ENCODE results near the gene CSH2.
"Not testable (repeated sequence)": the region's sequence is repeated elsewhere in the genome, so short reads cannot be mapped to it uniquely, and the experiment has no call there.

DNA sequence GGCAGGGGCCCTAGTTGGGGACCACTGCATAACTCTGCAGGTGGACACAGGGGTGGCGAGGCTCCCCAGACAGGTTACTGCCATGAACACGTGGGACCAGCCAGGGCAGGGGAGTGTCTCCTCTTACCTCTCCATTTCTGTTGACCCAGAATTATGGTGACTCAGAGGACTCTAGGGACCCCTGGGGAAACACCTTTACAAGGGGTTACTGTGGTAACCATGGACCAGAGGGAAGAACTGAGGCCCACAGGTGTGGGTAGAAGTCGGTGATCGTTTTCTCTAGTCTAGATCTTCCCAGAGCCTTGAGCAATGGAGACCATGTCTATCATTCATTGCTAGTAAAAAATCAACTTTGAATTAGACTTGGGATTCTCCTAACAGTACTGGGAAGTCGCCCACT, 47.3 kb upstream of the CSH2 start:
- not testable (repeated sequence) for TF ChIP-seq TAF1 (IDR thresholded peaks at IDR 0.05; ENCODE audit: low read depth, low read length); POLR2A (IDR thresholded peaks at IDR 0.05; ENCODE audit: control extremely low read depth in 1 of 2, low read depth in 2 of 2, low read length in 2 of 2); TEAD4 (IDR thresholded peaks at IDR 0.05; ENCODE audit: low read depth, low read length); CBX8 (IDR thresholded peaks at IDR 0.05; ENCODE audit: borderline replicate concordance, low read depth, low read length); CHD2 (IDR thresholded peaks at IDR 0.05; ENCODE audit: low read length); BCL11A (IDR thresholded peaks at IDR 0.05; ENCODE audit: low read depth in 2 of 2, low read length in 2 of 2); CBX5 (IDR thresholded peaks at IDR 0.05; ENCODE audit: low read depth, low read length); SIX5 (IDR thresholded peaks at IDR 0.05; ENCODE audit: low read depth, low read length); JUND (IDR thresholded peaks at IDR 0.05; ENCODE audit: low read length); EP300 (IDR thresholded peaks at IDR 0.05; ENCODE audit: borderline replicate concordance in 1 of 2, low read depth in 2 of 2, low read length in 2 of 2)
- TF ChIP-seq, protein P1, sequence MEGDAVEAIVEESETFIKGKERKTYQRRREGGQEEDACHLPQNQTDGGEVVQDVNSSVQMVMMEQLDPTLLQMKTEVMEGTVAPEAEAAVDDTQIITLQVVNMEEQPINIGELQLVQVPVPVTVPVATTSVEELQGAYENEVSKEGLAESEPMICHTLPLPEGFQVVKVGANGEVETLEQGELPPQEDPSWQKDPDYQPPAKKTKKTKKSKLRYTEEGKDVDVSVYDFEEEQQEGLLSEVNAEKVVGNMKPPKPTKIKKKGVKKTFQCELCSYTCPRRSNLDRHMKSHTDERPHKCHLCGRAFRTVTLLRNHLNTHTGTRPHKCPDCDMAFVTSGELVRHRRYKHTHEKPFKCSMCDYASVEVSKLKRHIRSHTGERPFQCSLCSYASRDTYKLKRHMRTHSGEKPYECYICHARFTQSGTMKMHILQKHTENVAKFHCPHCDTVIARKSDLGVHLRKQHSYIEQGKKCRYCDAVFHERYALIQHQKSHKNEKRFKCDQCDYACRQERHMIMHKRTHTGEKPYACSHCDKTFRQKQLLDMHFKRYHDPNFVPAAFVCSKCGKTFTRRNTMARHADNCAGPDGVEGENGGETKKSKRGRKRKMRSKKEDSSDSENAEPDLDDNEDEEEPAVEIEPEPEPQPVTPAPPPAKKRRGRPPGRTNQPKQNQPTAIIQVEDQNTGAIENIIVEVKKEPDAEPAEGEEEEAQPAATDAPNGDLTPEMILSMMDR (IDR thresholded peaks at IDR 0.05; ENCODE audit: control extremely low read depth in 1 of 3, insufficient read depth in 1 of 3, low read depth in 1 of 3, low read length in 3 of 3) = not testable (repeated sequence)
- TF ChIP-seq, protein P2, sequence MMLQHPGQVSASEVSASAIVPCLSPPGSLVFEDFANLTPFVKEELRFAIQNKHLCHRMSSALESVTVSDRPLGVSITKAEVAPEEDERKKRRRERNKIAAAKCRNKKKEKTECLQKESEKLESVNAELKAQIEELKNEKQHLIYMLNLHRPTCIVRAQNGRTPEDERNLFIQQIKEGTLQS (IDR thresholded peaks at IDR 0.05; ENCODE audit: insufficient read depth, low read depth, low read length) = not testable (repeated sequence)

Measured in H1 (cell line).